Glutamatergic neuron (in vitro differentiated cells): ENCODE results near the gene CRACDL. TPM values are rescaled to one million over a fixed set of nuclear protein-coding genes. Genes with fewer than 3 reads are reported as not detected.

ENCODE experiments used
- DNase-seq: peaks from one replicate; pipeline ENCODE4 v3.0.0; 2022
- H3K27ac Mint-ChIP-seq: one replicate; pipeline ENCODE4 v1.8.0; 2020; ENCODE audit warnings: mild to moderate bottlenecking, mixed read lengths, inconsistent platforms; ENCODE audit not compliant: unreplicated experiment
- H3K27me3 Mint-ChIP-seq: one replicate; pipeline ENCODE4 v1.8.0; 2020; ENCODE audit warnings: mild to moderate bottlenecking, moderate library complexity, mixed read lengths, inconsistent platforms; ENCODE audit not compliant: unreplicated experiment
- H3K36me3 Mint-ChIP-seq: one replicate; pipeline ENCODE4 v1.8.0; 2020; ENCODE audit warnings: mild to moderate bottlenecking, mixed read lengths, inconsistent platforms; ENCODE audit not compliant: unreplicated experiment
- H3K4me1 Mint-ChIP-seq: one replicate; pipeline ENCODE4 v1.8.0; 2020; ENCODE audit warnings: mild to moderate bottlenecking, low read depth, mixed read lengths, inconsistent platforms; ENCODE audit not compliant: unreplicated experiment
- H3K4me3 Mint-ChIP-seq: one replicate; pipeline ENCODE4 v1.8.0; 2020; ENCODE audit warnings: mild to moderate bottlenecking, mixed read lengths, inconsistent platforms; ENCODE audit not compliant: unreplicated experiment
- H3K9me3 Mint-ChIP-seq: one replicate; pipeline ENCODE4 v1.8.0; 2020; ENCODE audit warnings: mild to moderate bottlenecking, moderate library complexity, mixed read lengths, inconsistent platforms; ENCODE audit not compliant: unreplicated experiment
- total RNA-seq: library from RNA; stranded (reverse); fragmentation: NEBNext Ultra II Directional; extraction: Animal tissue kit (Norgen Biotek cat#: 25700); gene quantifications from one replicate; pipeline ENCODE4 v1.2.1, GENCODE V29; 2021; ENCODE audit not compliant: unreplicated experiment
- TF ChIP-seq, protein P1 (sequence below): fragments of 200-600 bp; sonication (generic); IDR thresholded peaks from one replicate; pipeline ENCODE4 v1.5.0; 2021; ENCODE audit not compliant: partially characterized antibody, unreplicated experiment

Gene CRACDL
- total RNA-seq, 1 donor from 2014 or later = 2.1 TPM

- peaks cover 8% of the 10 kb centered on the region for H3K9me3 Mint-ChIP-seq
- no peak overlapping the region for H3K4me3 Mint-ChIP-seq
- no peak for DNase-seq
- peaks cover 13% of the 10 kb centered on the region for H3K4me1 Mint-ChIP-seq
- peaks cover 9% of the 10 kb centered on the region for H3K36me3 Mint-ChIP-seq
- TF ChIP-seq, protein P1, sequence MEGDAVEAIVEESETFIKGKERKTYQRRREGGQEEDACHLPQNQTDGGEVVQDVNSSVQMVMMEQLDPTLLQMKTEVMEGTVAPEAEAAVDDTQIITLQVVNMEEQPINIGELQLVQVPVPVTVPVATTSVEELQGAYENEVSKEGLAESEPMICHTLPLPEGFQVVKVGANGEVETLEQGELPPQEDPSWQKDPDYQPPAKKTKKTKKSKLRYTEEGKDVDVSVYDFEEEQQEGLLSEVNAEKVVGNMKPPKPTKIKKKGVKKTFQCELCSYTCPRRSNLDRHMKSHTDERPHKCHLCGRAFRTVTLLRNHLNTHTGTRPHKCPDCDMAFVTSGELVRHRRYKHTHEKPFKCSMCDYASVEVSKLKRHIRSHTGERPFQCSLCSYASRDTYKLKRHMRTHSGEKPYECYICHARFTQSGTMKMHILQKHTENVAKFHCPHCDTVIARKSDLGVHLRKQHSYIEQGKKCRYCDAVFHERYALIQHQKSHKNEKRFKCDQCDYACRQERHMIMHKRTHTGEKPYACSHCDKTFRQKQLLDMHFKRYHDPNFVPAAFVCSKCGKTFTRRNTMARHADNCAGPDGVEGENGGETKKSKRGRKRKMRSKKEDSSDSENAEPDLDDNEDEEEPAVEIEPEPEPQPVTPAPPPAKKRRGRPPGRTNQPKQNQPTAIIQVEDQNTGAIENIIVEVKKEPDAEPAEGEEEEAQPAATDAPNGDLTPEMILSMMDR = no peak
- H3K27ac Mint-ChIP-seq = no peak overlapping the region
- peaks cover 3% of the 10 kb centered on the region for H3K27me3 Mint-ChIP-seq
Measured at GRCh38 chr2:98867539-98868309, 68.3 kb downstream of the CRACDL start.

DNA sequence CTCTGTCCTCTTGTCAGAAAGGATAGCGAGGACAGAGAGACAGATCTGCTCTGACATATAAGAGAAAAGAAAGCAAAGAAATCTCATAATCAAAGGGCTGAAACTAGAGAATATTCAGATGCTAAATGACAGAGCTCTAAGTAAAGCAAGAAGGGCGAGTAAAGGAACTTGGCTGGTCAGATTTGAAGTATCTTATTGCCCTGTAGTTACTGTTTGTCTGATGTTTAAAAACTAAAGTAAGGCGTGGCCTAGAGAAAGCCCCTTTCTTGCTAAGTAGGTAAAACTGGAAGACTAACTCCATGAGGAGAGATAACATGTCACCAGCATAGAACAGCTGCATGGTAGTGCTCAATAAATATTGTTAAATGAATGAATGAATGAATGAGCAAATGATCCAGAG is 70.0 kb downstream of the CRACDL start:
- Mint-ChIP-seq H3K9me3 (peaks cover 12% of the 10 kb centered on the region), H3K27ac (no peak overlapping the region), H3K4me3 (no peak overlapping the region), H3K27me3 (peaks cover 3% of the 10 kb centered on the region), H3K36me3 (peaks cover 20% of the 10 kb centered on the region), H3K4me1 (peaks cover 13% of the 10 kb centered on the region)
- TF ChIP-seq, protein P1 = no peak
- DNase-seq = no peak

- H3K27ac Mint-ChIP-seq = no peak overlapping the region
- peaks cover 10% of the 10 kb centered on the region for H3K9me3 Mint-ChIP-seq
- peaks cover 2% of the 10 kb centered on the region for H3K27me3 Mint-ChIP-seq
- TF ChIP-seq, protein P1 = no peak
- peaks cover 38% of the 10 kb centered on the region for H3K36me3 Mint-ChIP-seq
- H3K4me3 Mint-ChIP-seq = no peak overlapping the region
- no peak for DNase-seq
- no peaks in the 10 kb centered on the region for H3K4me1 Mint-ChIP-seq
Measured at GRCh38 chr2:98861601-98862000, 74.4 kb downstream of the CRACDL start.

- Mint-ChIP-seq H3K36me3 (peaks cover 38% of the 10 kb centered on the region), H3K9me3 (peaks cover 8% of the 10 kb centered on the region), H3K4me1 (no peaks in the 10 kb centered on the region), H3K27me3 (no peaks in the 10 kb centered on the region), H3K27ac (no peak overlapping the region), H3K4me3 (no peak overlapping the region)
- TF ChIP-seq, protein P1 = no peak
- DNase-seq = no peak
Measured at GRCh38 chr2:98859323-98859722, 76.7 kb downstream of the CRACDL start.

- H3K9me3 Mint-ChIP-seq = peaks cover 5% of the 10 kb centered on the region
- TF ChIP-seq, protein P1 = no peak
Measured at GRCh38 chr2:98857001-98857400, 79.0 kb downstream of the CRACDL start.

More at GRCh38 chr2:98857001-98857400, 79.0 kb downstream of the CRACDL start:
- Mint-ChIP-seq H3K27ac (no peak overlapping the region), H3K36me3 (peaks cover 21% of the 10 kb centered on the region), H3K27me3 (no peaks in the 10 kb centered on the region), H3K4me3 (no peak overlapping the region), H3K4me1 (peaks cover 2% of the 10 kb centered on the region)
- no peak for DNase-seq
